Measurements from ENCODE around the gene ZNF787. TPM values are rescaled to one million over a fixed set of nuclear protein-coding genes. Genes with fewer than 3 reads are reported as not detected.
A peak's percentile ranks its signal among the peaks of the same experiment; 100 is the strongest.

Gene ZNF787
- total and polyA plus RNA-seq, 2 of the 13 experiments (the other 11 are each of a cell fraction or from before 2014, with no cell fraction given) = 15.1 to 42.8 TPM

DNA sequence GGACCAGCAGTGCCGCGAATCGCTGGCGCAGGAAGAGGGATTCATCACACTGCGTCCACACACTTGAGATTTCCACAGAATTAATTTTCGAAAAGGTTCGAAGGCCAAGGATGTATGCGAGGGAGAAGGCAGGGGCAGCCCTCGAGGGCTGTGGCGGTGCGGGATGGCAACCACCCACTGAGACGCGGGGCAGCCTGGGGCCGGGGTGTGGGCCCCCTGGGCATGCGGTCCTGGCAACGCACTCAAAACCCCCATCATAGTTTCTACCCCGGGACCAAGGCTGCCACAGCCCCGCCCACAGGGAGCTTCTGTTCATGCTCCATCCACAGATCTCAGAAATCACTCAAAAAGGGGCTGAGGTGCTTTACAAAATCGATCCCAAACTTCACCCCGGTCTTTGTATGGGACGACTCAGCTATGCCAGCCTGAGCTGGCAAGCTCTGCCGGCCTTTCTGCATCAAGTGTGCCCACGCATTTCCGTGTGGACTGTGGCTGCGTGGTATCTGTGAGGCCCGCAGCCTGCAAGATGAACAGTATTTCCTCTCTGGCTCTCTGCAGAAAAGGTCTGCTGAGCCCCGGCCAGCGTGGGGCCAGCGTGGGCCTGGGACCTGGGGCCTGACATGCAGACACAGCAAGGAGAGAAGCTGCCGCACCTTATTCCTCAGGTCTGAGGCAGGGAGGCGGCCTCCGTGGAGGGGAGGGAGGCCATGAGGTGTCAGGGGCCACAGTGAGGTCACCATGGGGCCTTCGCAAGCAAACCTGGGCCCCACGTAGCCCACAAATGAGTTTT, 19.2 kb downstream of the ZNF787 start:
- Histone ChIP-seq H2AFZ (ENCODE audit: low read length) (no peak overlapping the region), H3K4me3 (replicated peaks in 1 of 3; ENCODE audit: insufficient read depth in 1 of 3, low read depth in 2 of 3, low read length in 3 of 3) (no peak overlapping the region), H3K4me2 (ENCODE audit: low read depth, low read length) (no peak overlapping the region), H3K36me3 (replicated peaks in 1 of 2; ENCODE audit: control insufficient read depth in 1 of 2, insufficient read depth in 2 of 2, low read length in 2 of 2) (peaks cover 31 to 66% of the 10 kb centered on the region in 2 experiments), H4K20me1 (ENCODE audit: insufficient read depth, low read length) (peaks cover 50% of the 10 kb centered on the region), H3K9ac (ENCODE audit: insufficient read depth, low read depth, low read length) (no peak overlapping the region), H3K4me1 (ENCODE audit: insufficient read depth, low read length) (peaks cover 18% of the 10 kb centered on the region), H3K9me3 (ENCODE audit: low read length) (no peaks in the 10 kb centered on the region), H3K79me2 (ENCODE audit: insufficient read depth, low read length) (peaks cover 53% of the 10 kb centered on the region), H3K27ac (ENCODE audit: extremely low read length, insufficient read depth, low read length) (no peak overlapping the region), H3K27me3 (ENCODE audit: control insufficient read depth in 1 of 2, insufficient read depth in 2 of 2, low read length in 2 of 2) (no peaks in the 10 kb centered on the region; a peak in 1 of 5 replicates)
- BruUV-seq (replicated peaks) = no TSS peak
- intact Hi-C loops (cut with micrococcal nuclease; ENCODE audit: unreplicated experiment) = no loop called here
- DNase-seq (ENCODE audit: low spot score) = no peak
- ATAC-seq = no peak
- POLR2A ChIA-PET = interaction anchor here (0.6 kb wide), 1 partner anchor 786 kb away, joined by 3 read pairs; no protein-coding TSS in a partner anchor
- TF ChIP-seq AGO2 (optimal IDR thresholded peaks at IDR 0.05; ENCODE audit: low read depth, low read length) = peak; percentile 15
- peak; percentile 57 for TF ChIP-seq RBM22 (optimal IDR thresholded peaks at IDR 0.05; ENCODE audit: low read length)
- no peak for TF ChIP-seq SP5 (CRISPR knock-in tag; IDR thresholded peaks at IDR 0.05; ENCODE audit: borderline replicate concordance, low read depth)
- CTCF ChIA-PET (ENCODE audit: low intra/inter-chr PET ratio, low total read pairs) = no interaction called here
- FAIRE-seq = no peak
- 96% methylated on average over 28 of the region's 34 CpGs for WGBS (ENCODE audit: low lambda C conversion rate)
- in situ Hi-C loops (cut with HindIII; ENCODE audit: extremely low pct_ligation_motif_present, low pct_unique_long_range_greater_than_20kb) = no loop called here

GRCh38 chr19:56101095-56101494, 20.0 kb downstream of the ZNF787 start:
- peaks cover 41% of the 10 kb centered on the region for H4K20me1 ChIP-seq (ENCODE audit: insufficient read depth, low read length)
- peaks cover 33 to 66% of the 10 kb centered on the region in 2 experiments for H3K36me3 ChIP-seq (replicated peaks in 1 of 2; ENCODE audit: control insufficient read depth in 1 of 2, insufficient read depth in 2 of 2, low read length in 2 of 2)

More at GRCh38 chr19:56101095-56101494, 20.0 kb downstream of the ZNF787 start:
- H3K27me3 ChIP-seq (ENCODE audit: control insufficient read depth in 1 of 2, insufficient read depth in 2 of 2, low read length in 2 of 2) = no peaks in the 10 kb centered on the region; a peak in 1 of 5 replicates
- CTCF ChIA-PET (ENCODE audit: low intra/inter-chr PET ratio, low total read pairs) = no interaction called here
- no peak overlapping the region for H3K9ac ChIP-seq (ENCODE audit: insufficient read depth, low read depth, low read length)
- H2AFZ ChIP-seq (ENCODE audit: low read length) = no peak overlapping the region
- H3K9me3 ChIP-seq (ENCODE audit: low read length) = no peaks in the 10 kb centered on the region
- TF ChIP-seq AGO2 (optimal IDR thresholded peaks at IDR 0.05; ENCODE audit: low read depth, low read length) (peak; percentile 72), ZNF225 (CRISPR knock-in tag; IDR thresholded peaks at IDR 0.05) (no peak)
- WGBS (ENCODE audit: low lambda C conversion rate) = 92% methylated on average over 20 of the region's 25 CpGs
- DNase-seq (ENCODE audit: low spot score) (no peak), FAIRE-seq (no peak), ATAC-seq (no peak)
- in situ Hi-C loops (cut with HindIII; ENCODE audit: extremely low pct_ligation_motif_present, low pct_unique_long_range_greater_than_20kb) (no loop called here), intact Hi-C loops (cut with micrococcal nuclease; ENCODE audit: unreplicated experiment) (no loop called here)
- H3K4me2 ChIP-seq (ENCODE audit: low read depth, low read length) = no peak overlapping the region
- H3K4me3 ChIP-seq (replicated peaks in 1 of 3; ENCODE audit: insufficient read depth in 1 of 3, low read depth in 2 of 3, low read length in 3 of 3) = no peak overlapping the region
- H3K27ac ChIP-seq (ENCODE audit: extremely low read length, insufficient read depth, low read length) = no peak overlapping the region
- H3K79me2 ChIP-seq (ENCODE audit: insufficient read depth, low read length) = peaks cover 44% of the 10 kb centered on the region
- POLR2A ChIA-PET = interaction anchor here (0.6 kb wide), 1 partner anchor 786 kb away, joined by 3 read pairs; no protein-coding TSS in a partner anchor
- H3K4me1 ChIP-seq (ENCODE audit: insufficient read depth, low read length) = peaks cover 10% of the 10 kb centered on the region
- TSS peak; percentile 43 for BruUV-seq (replicated peaks)

Data from HepG2 (cell line).